Hair follicle dermal papilla cell (primary cell): ENCODE measurements around the gene PPP1R15A. TPM values are rescaled to one million over a fixed set of nuclear protein-coding genes. Genes with fewer than 3 reads are reported as not detected.

Source experiments
- total RNA-seq: library from RNA; depleted of rRNA; stranded (reverse); fragments of >200 nt; gene quantifications from 2 replicates; pipeline ENCODE4 v1.2.3, GENCODE V29; 2012

PPP1R15A gene
- 86.6 and 94.5 TPM in 2 replicates for total RNA-seq

GRCh38 chr19:48872182-48872883 lies at the start of gene PPP1R15A:
TSS of gene PPP1R15A (plus strand) at chr19:48872421. CDS start at chr19:48873234, 813 bp downstream.

DNA sequence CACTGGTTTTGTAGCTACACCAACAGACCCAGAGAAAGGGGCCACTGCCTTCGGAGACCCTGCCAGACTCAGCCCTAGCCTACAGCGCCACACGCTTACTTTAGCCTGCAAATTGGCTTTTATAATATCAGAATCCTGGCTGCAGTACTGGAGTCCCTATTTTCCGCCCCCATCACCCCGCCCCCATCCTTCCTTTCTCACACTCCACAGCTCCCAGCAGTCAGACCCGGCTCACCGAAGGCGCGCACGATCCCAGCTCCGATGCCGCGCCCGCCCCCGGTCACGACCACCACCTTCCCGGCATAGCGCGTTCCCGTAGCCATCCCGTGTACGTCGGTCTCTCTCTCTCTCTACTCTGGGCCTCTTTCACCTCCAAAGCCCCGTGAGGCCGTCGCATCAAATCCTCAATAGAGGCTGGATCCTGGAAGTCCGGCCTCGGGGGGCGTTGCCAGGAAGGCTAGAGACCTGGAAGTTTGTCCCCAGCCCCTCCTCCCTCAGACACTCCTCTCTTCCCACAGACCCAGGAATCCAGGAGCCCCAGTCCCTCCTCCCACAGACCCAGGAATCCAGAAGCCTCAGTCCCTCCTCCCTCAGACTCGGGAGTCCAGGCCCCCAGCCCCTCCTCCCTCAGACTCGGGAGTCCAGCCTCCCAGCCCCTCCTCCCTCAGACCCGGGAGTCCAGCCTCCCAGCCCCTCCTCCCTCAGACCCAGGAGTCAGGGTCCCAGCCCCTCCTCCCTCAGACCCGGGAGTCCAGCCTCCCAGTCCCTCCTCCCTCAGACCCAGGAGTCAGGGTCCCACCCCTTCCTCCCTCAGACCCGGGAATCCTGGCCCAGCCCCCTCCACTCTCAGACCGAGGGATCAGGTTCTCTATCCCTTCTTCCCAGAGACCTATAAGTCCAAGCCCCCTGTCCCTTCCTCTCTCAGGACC lies 35.9 kb upstream of the PPP1R15A start, which contains the start of gene HSD17B14:
HSD17B14 (minus strand) TSS at position 403 of the 929 bp plus-strand sequence; CDS start at position 323, 80 bp downstream.

GRCh38 chr19:48868114-48868886 lies 3.9 kb upstream of the PPP1R15A start, which contains the start of gene PLEKHA4:
TSS of gene PLEKHA4 (minus strand) at chr19:48868617. CDS start at chr19:48867620, 997 bp downstream.

GRCh38 chr19:48899781-48900476 lies 27.7 kb downstream of the PPP1R15A start, which contains the start of gene NUCB1:
TSS of gene NUCB1 (plus strand) at chr19:48900312. CDS start at chr19:48900797, 485 bp downstream.

Other genes starting within 250 kb of the PPP1R15A start
- gene DBP, start 235.0 kb upstream of the PPP1R15A start, total RNA-seq, result 7.6 and 12.3 TPM in 2 replicates
- gene CA11, start 226.2 kb upstream of the PPP1R15A start, total RNA-seq, result 1.5 and 2.9 TPM in 2 replicates
- gene NTN5, start 199.4 kb upstream of the PPP1R15A start, total RNA-seq, result 0.32 TPM in 1 of 2 replicates, not detected in the other
- gene FUT2, start 176.4 kb upstream of the PPP1R15A start, total RNA-seq, result under 0.01 TPM in 1 of 2 replicates, not detected in the other
- gene MAMSTR, start 152.7 kb upstream of the PPP1R15A start, total RNA-seq, result 0.97 and 1.5 TPM in 2 replicates
- gene RASIP1, start 131.8 kb upstream of the PPP1R15A start, total RNA-seq, result 0.32 and 0.36 TPM in 2 replicates
- not detected in 2 replicates for gene IZUMO1, start 125.5 kb upstream of the PPP1R15A start, total RNA-seq
- not detected in 2 replicates for gene FUT1, start 119.8 kb upstream of the PPP1R15A start, total RNA-seq
- not detected in 2 replicates for gene FGF21, start 116.9 kb upstream of the PPP1R15A start, total RNA-seq
- gene BCAT2, start 61.4 kb upstream of the PPP1R15A start, total RNA-seq, result 33.6 and 34.4 TPM in 2 replicates
- gene HSD17B14, start 35.9 kb upstream of the PPP1R15A start, total RNA-seq, result 12.2 and 14.6 TPM in 2 replicates
- 15.7 and 20.8 TPM in 2 replicates for gene PLEKHA4, start 3.8 kb upstream of the PPP1R15A start, total RNA-seq
- 0.12 and 0.16 TPM in 2 replicates for gene TULP2, start 26.3 kb downstream of the PPP1R15A start, total RNA-seq
- 269 and 313 TPM in 2 replicates for gene NUCB1, start 27.9 kb downstream of the PPP1R15A start, total RNA-seq
- not detected in 2 replicates for gene DHDH, start 61.3 kb downstream of the PPP1R15A start, total RNA-seq
- 66.0 and 84.5 TPM in 2 replicates for gene BAX, start 82.5 kb downstream of the PPP1R15A start, total RNA-seq
- gene FTL, start 92.9 kb downstream of the PPP1R15A start, total RNA-seq, result 3,530 and 3,694 TPM in 2 replicates
- 61.7 and 65.2 TPM in 2 replicates for gene GYS1, start 120.9 kb downstream of the PPP1R15A start, total RNA-seq
- 110 and 121 TPM in 2 replicates for gene RUVBL2, start 121.5 kb downstream of the PPP1R15A start, total RNA-seq
- gene LHB, start 144.7 kb downstream of the PPP1R15A start, total RNA-seq, result 0.49 and 0.61 TPM in 2 replicates
- gene CGB3, start 151.9 kb downstream of the PPP1R15A start, total RNA-seq, result not detected in 2 replicates
- gene CGB2, start 159.5 kb downstream of the PPP1R15A start, total RNA-seq, result not detected in 2 replicates
- not detected in 2 replicates for gene CGB1, start 164.5 kb downstream of the PPP1R15A start, total RNA-seq
- gene CGB5, start 171.4 kb downstream of the PPP1R15A start, total RNA-seq, result 0.16 TPM in 1 of 2 replicates, not detected in the other
- gene CGB8, start 176.7 kb downstream of the PPP1R15A start, total RNA-seq, result not detected in 2 replicates
- gene CGB7, start 185.3 kb downstream of the PPP1R15A start, total RNA-seq, result 0.16 TPM in 1 of 2 replicates, not detected in the other
- gene NTF4, start 192.4 kb downstream of the PPP1R15A start, total RNA-seq, result not detected in 2 replicates
- gene KCNA7, start 200.3 kb downstream of the PPP1R15A start, total RNA-seq, result not detected in 2 replicates
- gene SNRNP70, start 213.0 kb downstream of the PPP1R15A start, total RNA-seq, result 128 and 129 TPM in 2 replicates
- gene LIN7B, start 241.9 kb downstream of the PPP1R15A start, total RNA-seq, result 5.2 and 6.0 TPM in 2 replicates
- gene C19orf73, start 246.7 kb downstream of the PPP1R15A start, total RNA-seq, result 0.36 TPM in 1 of 2 replicates, not detected in the other
- 1.8 and 2.4 TPM in 2 replicates for gene PPFIA3, start 247.1 kb downstream of the PPP1R15A start, total RNA-seq